HG02970 (cell line): ENCODE data around the gene STXBP5.
A peak's percentile ranks its signal among the peaks of the same experiment; 100 is the strongest.

ENCODE experiments used
- ATAC-seq: cut with Tn5 transposase; IDR thresholded peaks from one replicate; pipeline ENCODE4 v1.9.1; 2021; ENCODE audit warnings: mild to moderate bottlenecking, moderate library complexity, moderate number of reproducible peaks; ENCODE audit not compliant: unreplicated experiment, low FRiP score

STXBP5 gene

DNA sequence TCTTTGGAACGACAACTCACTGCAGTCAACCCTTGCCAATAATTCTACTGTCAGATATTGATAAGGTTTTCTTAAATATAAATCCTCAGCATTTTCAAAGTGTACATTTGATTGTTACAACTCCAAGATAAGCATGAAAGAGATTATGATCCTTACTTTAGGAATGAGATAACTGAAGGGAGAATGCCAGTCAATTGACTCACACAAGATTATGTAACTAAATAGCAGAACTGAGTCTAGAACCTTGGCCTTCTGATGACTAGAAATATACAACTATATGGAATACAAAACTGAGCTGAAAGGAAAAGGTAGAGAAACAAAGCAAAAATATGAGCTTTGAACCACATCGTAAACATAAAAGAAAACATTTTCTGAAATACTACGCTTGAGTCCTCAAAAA is 26.9 kb upstream of the STXBP5 start:
- no peak for ATAC-seq

DNA sequence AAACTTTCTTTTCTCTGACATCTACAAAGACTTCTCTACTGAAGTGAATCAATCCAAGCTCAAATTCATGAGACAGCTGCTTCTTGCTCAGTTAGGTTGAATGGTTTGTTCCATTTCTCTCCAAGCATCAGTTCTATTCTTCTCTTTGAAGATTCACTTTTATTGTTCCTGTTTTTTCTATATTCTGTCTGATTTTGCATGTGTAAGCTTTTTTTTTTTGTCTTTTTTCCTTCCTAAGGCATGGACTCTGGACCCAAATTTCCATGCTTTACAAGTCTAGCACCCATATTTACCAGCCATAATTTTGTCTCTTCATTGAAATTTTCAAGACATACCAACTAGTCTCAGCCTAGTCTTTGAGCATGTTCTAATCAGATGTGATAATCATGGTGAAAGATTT is 25.9 kb upstream of the STXBP5 start:
- no peak for ATAC-seq

- no peak for ATAC-seq
These were observed 24.4 kb upstream of the STXBP5 start for GRCh38 chr6:147179809-147180208.

DNA sequence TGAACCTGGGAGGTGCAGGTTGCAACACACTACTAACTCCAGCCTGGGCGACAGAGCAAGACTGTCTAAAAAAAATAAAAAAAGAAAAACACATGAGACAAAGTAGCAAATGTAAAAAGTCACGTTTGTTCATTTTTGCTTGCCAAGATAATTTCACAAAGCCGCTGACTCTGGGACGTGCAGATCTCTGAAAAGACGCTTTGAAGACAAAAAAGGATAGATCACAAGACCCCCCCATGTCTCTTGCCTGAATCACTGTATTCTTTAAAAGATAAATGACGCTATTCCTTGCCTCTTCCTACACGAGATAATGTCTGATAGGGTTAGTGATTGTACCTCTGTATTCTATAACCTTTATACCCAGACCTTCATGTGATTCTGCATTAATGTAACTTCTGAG is 23.3 kb upstream of the STXBP5 start:
- no peak for ATAC-seq

- ATAC-seq = no peak
These were observed 19.8 kb upstream of the STXBP5 start for GRCh38 chr6:147184379-147184778.

DNA sequence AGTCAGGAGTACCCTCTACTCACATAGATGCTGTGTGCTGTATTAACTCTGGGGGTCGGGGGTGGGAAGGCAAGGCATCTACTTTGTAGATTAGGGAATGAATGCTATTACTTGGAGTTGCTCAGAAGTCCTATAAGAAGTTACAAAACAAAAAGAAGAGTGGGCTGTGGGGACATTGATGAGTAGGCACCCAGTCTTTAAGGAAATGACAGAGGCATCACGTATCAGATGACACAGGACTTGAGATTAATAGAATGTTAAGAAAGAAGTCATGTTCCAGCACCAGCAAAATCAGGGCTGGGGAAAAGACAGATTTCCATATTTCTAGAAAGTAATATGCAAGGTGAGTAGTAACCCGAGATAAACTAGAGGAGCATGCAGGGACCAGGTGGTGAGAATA is 19.0 kb upstream of the STXBP5 start:
- no peak for ATAC-seq

DNA sequence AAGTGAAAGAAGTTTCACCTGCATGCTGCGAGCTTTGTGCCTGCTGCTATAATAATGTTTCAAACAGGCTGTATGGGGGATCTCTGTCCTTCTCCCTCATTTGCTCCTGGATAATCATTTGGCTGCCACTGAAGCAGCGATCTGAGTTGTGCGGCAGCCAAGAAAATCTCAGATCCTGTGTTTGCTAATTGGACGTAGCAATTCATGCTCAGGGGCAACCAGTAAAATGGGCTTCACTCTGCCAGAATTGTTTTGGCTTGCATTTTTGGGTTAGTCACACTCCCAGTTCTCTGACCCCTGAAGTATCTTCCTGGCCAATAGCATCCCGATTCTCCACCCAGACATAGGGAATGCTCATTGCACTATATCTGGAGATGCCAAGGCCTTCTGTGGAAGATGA is 13.7 kb upstream of the STXBP5 start:
- ATAC-seq = no peak

DNA sequence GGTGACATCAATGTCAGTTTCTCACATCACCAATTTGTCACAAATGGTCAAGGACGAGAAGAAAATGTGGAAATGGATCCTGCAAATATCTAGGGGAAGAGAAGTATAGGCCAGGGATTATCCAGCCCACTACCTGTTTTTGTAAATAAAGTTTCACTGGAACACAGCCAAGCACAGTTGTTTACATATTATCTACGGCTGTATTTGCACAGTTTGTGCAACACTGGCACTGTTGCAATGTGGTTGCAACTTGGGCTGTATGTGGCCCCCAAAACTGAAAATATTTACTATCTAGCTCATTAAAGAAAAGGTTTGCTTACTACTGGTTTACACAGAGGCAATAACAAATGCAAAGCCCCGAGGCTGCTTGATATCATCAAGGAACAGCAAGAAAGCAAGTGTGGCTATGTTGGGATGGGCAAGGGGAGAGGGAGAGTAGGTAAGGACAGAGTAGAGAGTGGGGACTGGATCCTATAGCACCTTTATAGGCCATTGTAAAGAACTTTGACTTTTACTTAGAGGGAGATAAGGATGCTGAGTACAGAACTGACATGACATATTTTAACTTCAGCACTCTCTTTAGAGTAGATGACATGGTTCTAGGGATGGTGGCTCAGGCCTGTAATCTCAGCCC is 11.8 kb upstream of the STXBP5 start:
- ATAC-seq = no peak

GRCh38 chr6:147194652-147195411 is 9.4 kb upstream of the STXBP5 start:
- no peak for ATAC-seq

- ATAC-seq = no peak
These were observed 8.7 kb upstream of the STXBP5 start for GRCh38 chr6:147195510-147195909.

DNA sequence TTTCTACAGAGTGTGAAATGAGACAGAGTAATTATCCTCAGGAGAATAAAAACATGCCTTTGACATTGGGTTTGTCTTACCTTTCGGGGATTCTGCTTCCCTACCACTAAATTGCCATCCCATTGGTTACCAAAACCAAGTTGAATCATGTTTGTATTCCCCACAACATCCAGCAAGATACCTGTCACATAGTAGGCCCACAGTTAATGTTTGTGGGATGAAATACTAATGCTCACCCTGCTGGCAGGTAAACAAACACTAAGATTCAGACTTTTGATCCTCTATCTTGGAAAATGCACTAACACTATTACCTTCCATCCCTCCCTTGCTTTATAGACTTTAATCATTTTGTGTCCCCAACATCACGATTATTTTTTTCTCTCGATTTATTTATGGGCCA is 8.2 kb upstream of the STXBP5 start:
- ATAC-seq = no peak

DNA sequence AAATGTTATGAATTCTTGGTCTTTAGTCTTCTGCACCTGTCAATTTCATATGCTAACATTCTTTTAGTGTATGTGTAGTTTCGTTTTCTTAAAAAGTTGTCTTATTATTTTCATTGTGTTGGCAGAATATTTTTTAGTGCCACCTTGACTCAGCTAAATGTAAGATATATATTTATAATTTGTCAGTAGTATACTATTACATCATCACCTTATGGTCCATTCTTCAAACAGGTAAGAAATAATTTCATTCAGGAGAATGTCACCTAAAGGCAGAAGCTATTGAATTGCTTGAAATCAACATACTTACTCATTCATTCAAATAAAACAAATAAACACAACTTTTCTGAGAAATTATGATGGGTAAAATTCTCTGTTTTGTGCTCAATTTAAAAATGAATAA is 3.5 kb upstream of the STXBP5 start:
- ATAC-seq = no peak

GRCh38 chr6:147201885-147202515 is 2.2 kb upstream of the STXBP5 start:
- ATAC-seq = no peak

- ATAC-seq = peak; percentile 87
These were observed 1.5 kb upstream of the STXBP5 start for GRCh38 chr6:147202516-147203310.

DNA sequence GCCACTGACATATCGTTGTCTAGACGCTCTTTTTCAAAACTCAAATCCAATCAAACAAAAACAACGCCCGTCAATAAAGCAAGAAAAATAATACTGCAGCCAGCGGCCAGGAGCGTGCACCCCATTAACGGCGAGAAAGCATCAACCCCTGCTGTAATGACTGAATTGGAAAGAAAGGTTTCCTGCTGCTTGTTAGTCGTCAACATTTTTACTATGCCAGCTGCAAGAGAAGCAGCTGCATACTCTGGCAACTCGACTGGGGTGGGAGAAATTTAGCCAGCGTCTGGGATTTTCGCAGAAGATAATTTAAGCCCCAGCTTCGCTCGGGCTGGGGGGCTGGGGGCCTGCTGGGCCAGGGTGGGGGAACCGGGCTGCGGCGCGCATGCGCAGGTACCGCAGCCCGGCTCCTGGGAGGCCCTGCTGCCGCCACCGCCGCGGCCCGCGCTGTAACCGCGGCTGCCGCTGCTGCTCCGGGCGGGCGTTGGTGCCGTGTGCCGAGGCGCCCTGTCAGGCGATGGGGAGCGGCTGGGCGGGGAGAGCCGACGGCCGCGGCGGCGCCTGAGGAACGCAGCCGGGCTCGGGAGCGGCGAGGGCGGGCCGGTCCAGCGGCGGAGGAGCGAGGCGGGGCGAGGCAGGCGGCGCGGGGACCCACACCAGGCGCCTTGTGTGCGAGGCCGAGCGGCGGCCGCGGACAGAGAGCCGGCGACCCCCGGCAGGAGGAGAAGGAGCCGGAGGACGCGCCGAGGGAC is 732 bp upstream of the STXBP5 start:
- peak; percentile 61 for ATAC-seq

GRCh38 chr6:147204843-147205311 is 660 bp downstream of the STXBP5 start:
- no peak for ATAC-seq

DNA sequence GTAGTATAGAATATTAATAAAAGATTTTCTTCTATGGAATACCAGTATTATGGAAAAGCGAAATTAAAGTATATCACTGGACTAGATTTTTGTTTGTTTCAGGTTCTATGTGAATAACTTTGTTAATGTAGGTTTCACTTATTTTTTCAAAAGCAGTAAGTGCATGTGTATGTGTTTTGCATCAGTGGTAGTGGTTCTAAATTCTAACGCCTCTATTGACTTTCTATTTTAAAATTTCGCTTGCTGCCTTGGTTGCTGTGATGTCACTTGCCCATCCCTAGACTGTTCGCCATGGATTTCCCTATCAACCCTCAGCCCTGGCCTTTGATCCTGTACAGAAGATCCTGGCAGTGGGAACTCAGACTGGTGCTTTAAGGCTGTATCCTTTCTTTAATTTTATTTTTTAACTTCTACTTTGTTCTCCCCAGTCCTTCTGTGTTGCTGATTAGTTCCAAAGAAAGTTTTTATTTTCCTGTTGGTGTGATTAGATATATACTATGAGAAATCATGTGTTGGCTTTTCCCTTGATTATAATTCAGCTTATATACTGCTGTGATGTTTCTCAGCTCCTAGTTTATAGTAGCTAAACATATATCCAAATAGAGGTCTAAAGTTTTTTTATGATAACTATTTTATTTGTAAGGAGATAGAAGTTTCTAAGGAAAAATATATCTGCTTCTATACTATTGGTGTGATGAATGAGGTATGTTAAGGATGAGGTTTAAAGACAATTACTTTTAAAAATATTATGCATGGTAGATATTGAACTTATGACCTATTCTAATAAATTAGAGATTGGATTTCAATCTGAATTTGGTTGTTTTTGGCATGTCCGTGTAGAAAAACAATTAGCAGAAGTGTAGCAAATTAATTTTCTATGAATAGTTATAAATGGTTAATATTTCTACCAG is 1.7 kb downstream of the STXBP5 start:
- ATAC-seq = no peak

DNA sequence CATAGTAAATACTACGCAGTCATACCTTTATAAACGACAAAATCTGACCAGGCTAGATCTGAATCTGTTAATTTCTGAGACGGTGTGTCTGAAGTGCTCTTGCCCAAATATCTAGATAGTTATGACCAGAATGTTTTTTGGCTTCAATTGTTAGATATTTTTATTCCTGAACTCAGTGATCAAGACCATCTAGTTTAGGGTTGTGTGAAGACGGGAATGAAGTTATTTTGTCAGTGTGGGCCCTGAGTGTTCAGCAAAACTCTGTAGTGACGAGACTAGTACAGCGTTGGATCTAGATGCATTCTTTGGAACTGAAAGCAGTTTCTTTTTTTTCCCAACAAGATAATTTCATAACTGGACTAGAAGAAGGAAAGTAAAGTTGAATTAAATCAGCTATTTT is 3.1 kb downstream of the STXBP5 start:
- ATAC-seq = no peak
